NCI-H1436 treated with DMSO at 0.1 percent for 48 hours (cell line): Measurements from ENCODE around the gene RPA3.

Source experiments
- DNase-seq: peaks from one replicate; lab custom pipeline; 2025; lab: John Stamatoyannopoulos, UW

Gene RPA3

GRCh38 chr7:7718492-7718891, at the start of gene RPA3:
Gene RPA3 (minus strand): TSS chr7:7718607. CDS start chr7:7640418, 78,189 bp downstream.
- no peak for DNase-seq

- no peak for DNase-seq
Measured at GRCh38 chr7:7766671-7767070, 48.3 kb upstream of the RPA3 start.

- DNase-seq, result no peak
Measured at GRCh38 chr7:7765422-7765821, 47.0 kb upstream of the RPA3 start.

GRCh38 chr7:7764520-7765396, 46.4 kb upstream of the RPA3 start:
- no peak for DNase-seq

- DNase-seq, result no peak
Measured at GRCh38 chr7:7761974-7762779, 43.8 kb upstream of the RPA3 start.

GRCh38 chr7:7761340-7761973, 43.0 kb upstream of the RPA3 start:
- peak; percentile 42 for DNase-seq

GRCh38 chr7:7757576-7757975, 39.2 kb upstream of the RPA3 start:
- no peak for DNase-seq

GRCh38 chr7:7756577-7756976, 38.2 kb upstream of the RPA3 start:
- DNase-seq, result no peak

GRCh38 chr7:7751243-7752092, 33.1 kb upstream of the RPA3 start:
- no peak for DNase-seq

GRCh38 chr7:7750571-7751242, 32.3 kb upstream of the RPA3 start:
- no peak for DNase-seq

- peak; percentile 64 for DNase-seq
Measured at GRCh38 chr7:7746458-7746857, 28.1 kb upstream of the RPA3 start.

GRCh38 chr7:7745966-7746365, 27.6 kb upstream of the RPA3 start:
- no peak for DNase-seq

- DNase-seq, result no peak
Measured at GRCh38 chr7:7745258-7745657, 26.9 kb upstream of the RPA3 start.

GRCh38 chr7:7742223-7742622, 23.8 kb upstream of the RPA3 start:
- no peak for DNase-seq

GRCh38 chr7:7740037-7740355, 21.6 kb upstream of the RPA3 start:
- DNase-seq, result no peak

GRCh38 chr7:7739204-7740036, 21.0 kb upstream of the RPA3 start:
- no peak for DNase-seq

- no peak for DNase-seq
Measured at GRCh38 chr7:7738622-7739021, 20.2 kb upstream of the RPA3 start.

GRCh38 chr7:7738177-7738576, 19.8 kb upstream of the RPA3 start:
- DNase-seq, result no peak

- DNase-seq, result no peak
Measured at GRCh38 chr7:7737674-7738073, 19.3 kb upstream of the RPA3 start.

- DNase-seq, result no peak
Measured at GRCh38 chr7:7736671-7737070, 18.3 kb upstream of the RPA3 start.
